ENCODE measurements around the gene MACROH2A1.

DNA sequence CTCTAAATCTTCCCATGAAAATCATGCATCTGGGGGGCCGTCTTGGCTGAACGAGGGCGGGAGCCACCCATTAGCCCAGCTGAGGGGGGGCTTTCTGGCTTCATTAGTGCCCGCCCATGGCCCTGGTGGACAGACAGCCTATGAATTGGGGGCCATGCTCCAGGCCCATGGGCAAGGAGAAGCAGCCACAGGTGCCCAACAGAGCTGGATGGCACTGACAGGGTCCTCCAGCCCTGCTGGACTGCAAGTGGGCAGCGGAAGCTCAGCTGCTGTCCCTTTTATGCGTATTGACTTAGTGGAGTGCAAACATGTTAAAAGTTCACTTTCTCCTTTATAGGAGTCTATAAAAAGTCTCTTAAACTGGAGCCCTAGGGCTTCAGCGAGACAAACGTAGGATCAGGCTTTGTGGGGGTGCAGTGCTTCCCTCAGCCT is 75.3 kb downstream of the MACROH2A1 start:
- TF ChIP-seq, protein P1, sequence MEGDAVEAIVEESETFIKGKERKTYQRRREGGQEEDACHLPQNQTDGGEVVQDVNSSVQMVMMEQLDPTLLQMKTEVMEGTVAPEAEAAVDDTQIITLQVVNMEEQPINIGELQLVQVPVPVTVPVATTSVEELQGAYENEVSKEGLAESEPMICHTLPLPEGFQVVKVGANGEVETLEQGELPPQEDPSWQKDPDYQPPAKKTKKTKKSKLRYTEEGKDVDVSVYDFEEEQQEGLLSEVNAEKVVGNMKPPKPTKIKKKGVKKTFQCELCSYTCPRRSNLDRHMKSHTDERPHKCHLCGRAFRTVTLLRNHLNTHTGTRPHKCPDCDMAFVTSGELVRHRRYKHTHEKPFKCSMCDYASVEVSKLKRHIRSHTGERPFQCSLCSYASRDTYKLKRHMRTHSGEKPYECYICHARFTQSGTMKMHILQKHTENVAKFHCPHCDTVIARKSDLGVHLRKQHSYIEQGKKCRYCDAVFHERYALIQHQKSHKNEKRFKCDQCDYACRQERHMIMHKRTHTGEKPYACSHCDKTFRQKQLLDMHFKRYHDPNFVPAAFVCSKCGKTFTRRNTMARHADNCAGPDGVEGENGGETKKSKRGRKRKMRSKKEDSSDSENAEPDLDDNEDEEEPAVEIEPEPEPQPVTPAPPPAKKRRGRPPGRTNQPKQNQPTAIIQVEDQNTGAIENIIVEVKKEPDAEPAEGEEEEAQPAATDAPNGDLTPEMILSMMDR (IDR thresholded peaks at IDR 0.05) = no peak
- no peak for TF ChIP-seq POLR2A (IDR thresholded peaks at IDR 0.05)
